NCI-H2029 treated with DMSO at 0.1 percent for 48 hours (cell line): ENCODE measurements around the gene ZMAT5.
A peak's percentile ranks its signal among the peaks of the same experiment; 100 is the strongest.

Experiments
- DNase-seq: peaks from one replicate; lab custom pipeline; 2025; lab: John Stamatoyannopoulos, UW

Gene ZMAT5

GRCh38 chr22:29766632-29767170, at the start of gene ZMAT5:
Gene ZMAT5, minus strand, starts transcription at chr22:29767007. Its CDS starts 18,463 bp downstream, at chr22:29748544.
- DNase-seq = peak; percentile 89

GRCh38 chr22:29816539-29816938, 49.7 kb upstream of the ZMAT5 start:
- no peak for DNase-seq

- no peak for DNase-seq
These were observed 49.3 kb upstream of the ZMAT5 start for GRCh38 chr22:29816128-29816527.

- DNase-seq = no peak
These were observed 48.8 kb upstream of the ZMAT5 start for GRCh38 chr22:29815580-29815979.

- peak; percentile 23 for DNase-seq
These were observed 47.2 kb upstream of the ZMAT5 start for GRCh38 chr22:29814003-29814402.

GRCh38 chr22:29813563-29813962, 46.8 kb upstream of the ZMAT5 start:
- no peak for DNase-seq

GRCh38 chr22:29813126-29813525, 46.3 kb upstream of the ZMAT5 start:
- DNase-seq = no peak

GRCh38 chr22:29811377-29811776, 44.6 kb upstream of the ZMAT5 start:
- no peak for DNase-seq

- DNase-seq = no peak
These were observed 43.4 kb upstream of the ZMAT5 start for GRCh38 chr22:29810216-29810615.

- no peak for DNase-seq
These were observed 39.4 kb upstream of the ZMAT5 start for GRCh38 chr22:29806196-29806595.

- no peak for DNase-seq
These were observed 38.2 kb upstream of the ZMAT5 start for GRCh38 chr22:29804985-29805384.

GRCh38 chr22:29803190-29803589, 36.4 kb upstream of the ZMAT5 start:
- DNase-seq = no peak

- DNase-seq = no peak
These were observed 35.0 kb upstream of the ZMAT5 start for GRCh38 chr22:29801796-29802195.

- DNase-seq = no peak
These were observed 34.3 kb upstream of the ZMAT5 start for GRCh38 chr22:29801153-29801552.

GRCh38 chr22:29799217-29799680, 32.4 kb upstream of the ZMAT5 start:
- DNase-seq = no peak

GRCh38 chr22:29798801-29799200, 32.0 kb upstream of the ZMAT5 start:
- no peak for DNase-seq

- no peak for DNase-seq
These were observed 31.5 kb upstream of the ZMAT5 start for GRCh38 chr22:29798318-29798717.

GRCh38 chr22:29797351-29797750, 30.5 kb upstream of the ZMAT5 start:
- DNase-seq = no peak

- no peak for DNase-seq
These were observed 28.9 kb upstream of the ZMAT5 start for GRCh38 chr22:29795663-29796062.

- no peak for DNase-seq
These were observed 26.6 kb upstream of the ZMAT5 start for GRCh38 chr22:29793396-29793795.

GRCh38 chr22:29790061-29790460, 23.3 kb upstream of the ZMAT5 start:
- no peak for DNase-seq

- no peak for DNase-seq
These were observed 21.8 kb upstream of the ZMAT5 start for GRCh38 chr22:29788339-29789279.

GRCh38 chr22:29787371-29787980, 20.7 kb upstream of the ZMAT5 start:
- no peak for DNase-seq
